Measurements from ENCODE around the gene CYGB.
A peak's percentile ranks its signal among the peaks of the same experiment; 100 is the strongest.
"Not testable (repeated sequence)": the region's sequence is repeated elsewhere in the genome, so short reads cannot be mapped to it uniquely, and the experiment has no call there.

Gene CYGB

DNA sequence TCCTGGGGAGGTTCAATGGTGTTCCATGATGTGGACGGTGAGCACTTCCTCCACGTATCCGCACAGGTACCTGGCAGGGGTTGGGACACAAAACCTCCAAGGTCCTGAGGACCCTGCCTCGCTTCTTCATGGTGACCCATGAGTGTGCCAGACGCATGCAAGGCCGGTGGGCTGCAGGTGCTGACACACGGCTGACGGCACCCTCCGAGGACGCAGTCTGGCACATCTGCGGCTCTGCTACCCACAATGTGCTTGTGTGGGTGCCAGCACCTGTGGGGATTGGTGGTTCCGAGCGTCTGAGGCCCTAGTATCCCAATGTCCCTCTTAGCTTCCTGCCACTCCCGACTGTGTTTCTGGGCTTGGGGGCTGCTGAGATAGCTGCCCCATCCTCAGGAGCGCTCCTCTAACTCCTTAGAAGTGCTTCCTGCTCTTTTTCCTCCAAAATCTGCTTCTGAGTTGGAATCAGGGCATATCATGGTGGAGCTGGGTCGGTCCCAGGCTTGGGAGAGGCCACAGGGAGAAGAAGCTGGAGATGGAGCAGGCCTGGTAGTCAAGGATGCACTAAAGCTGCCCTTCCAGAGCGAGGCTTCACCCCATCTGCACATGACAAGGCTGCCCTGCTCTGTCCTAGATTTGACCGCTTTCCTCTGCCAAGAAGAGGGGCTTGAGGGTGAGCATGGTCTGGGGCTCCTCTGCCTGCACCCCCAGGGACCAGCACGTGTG is 1.6 kb downstream of the CYGB start:
- no peak for DNase-seq

DNA sequence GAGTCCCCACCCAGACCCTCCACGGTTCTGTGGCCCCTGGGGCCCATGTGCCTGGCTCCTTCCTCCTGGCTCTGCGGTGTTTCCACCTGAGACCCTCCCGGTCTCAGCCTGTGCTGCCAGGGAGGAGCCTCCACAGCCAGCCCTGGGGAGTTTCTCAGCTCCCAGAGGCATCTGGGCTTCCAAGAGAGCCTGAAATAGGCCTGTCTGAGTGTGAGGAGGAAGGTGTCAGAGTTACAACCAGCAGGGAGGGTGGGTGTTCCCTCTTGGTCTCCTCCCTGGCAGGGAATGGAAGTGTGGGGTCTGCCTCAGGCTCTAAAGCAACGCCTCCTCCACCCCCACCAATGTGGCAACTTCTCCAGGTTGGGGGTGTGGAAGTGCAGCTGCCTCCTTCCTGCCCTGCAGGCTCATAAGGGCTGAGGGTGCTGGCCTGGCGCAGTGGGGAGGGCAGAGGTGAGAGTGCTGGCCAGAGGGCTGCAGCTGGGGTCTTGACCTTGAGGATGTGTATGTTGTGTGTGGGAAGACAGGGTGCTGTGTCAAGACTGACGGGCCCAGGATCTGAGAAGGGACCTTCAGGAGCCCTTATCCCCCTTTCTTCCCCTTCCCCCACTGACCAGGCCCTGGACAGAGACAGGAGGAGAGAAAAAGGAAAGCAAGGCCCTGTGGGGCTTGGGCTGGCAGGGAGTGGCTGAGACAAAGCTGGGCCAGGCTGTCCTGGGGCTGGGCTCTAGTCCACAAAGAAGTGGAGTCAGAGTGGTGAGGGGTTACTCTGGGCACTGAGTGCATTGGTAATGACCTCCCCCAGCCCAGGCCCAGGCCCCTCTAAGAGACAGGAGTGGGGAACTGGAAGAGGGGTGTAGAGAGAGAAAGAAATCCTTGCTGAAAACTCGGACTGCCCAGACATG is 2.4 kb downstream of the CYGB start:
- no peak for DNase-seq

DNA sequence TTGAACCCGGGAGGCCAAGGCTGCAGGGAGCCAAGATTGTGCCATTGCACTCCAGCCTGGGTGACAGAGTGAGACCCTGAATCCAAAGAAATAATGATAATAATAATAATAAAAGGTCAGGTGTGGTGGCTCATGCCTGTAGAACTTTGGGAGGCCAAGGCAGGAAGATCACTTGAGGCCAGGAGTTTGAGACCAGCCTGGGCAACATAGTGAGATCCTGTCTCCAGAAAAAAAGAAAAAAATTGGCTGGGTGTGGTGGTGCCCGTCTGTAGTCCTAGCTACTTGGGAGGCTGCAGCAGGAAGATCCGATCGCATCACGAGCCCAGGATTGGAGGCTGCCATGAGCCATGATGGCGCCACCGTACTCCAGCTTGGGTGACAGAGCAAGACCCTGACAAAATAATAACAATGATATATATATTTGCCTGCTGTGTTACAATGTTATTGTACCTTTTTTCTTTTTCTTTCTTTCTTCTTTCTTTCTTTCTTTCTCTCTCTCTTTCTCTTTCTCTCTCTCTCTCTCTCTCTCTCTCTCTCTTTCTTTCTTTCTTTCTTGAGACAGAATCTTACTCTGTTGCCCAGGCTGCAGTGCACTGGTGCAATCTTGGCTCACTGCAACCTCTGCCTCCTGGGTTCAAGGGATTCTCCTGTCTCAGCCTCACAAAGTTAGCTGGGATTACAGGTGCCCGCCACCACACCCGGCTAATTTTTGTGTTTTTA is 3.7 kb downstream of the CYGB start:
- DNase-seq = not testable (repeated sequence)

DNA sequence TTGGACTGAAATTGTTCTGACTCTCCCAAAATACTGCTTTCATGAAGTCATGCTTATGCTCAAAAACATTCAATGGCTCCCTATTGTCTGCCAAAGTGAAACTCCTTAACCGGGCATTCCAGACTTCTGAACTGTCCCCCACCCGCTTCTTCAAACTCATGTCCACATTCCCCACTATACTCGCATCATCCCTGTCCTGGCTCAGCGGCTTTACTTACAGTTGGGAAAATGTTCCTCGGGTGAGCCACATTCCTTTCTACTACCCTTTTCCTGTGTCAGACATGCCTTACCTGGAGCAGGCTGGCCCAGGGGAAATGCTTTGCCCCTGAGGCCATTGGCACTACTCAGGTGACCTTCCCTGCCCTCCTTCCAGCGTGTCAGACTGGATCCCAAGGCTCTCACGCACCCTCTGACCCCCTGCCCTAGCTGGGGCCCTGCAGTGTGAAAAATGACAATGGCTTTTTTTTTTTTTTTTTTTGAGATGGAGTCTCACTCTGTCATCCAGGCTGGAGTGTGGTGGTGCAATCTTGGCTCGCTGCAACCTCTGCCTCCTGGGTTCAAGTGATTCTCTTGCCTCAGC is 5.3 kb downstream of the CYGB start:
- DNase-seq = no peak

DNA sequence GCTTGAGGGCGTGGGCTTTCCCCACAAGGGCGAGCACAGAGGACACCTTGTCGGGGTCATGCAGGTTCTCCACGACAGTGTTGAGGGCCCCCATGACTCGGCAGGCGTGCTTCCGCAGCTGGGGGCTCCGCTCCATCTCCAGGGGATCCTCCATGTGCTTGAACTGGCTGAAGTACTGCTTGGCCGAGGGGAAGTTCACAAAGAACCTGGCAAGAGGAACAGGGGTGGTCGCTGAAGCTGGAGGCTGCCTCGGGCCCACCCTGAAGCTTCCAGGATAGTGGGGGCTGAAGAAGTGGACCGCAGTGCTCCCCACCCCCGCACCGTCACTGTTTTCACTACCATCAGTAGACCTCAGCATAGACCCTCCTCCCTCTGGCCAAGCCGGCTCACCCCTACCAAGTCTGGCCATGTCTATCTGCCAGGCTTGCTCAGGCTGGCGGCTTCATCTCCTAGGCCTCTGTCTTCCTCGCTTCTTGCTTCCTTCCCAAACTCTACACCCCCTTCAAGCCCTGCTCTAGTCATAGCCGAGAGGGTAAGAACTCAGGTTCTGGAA is 5.9 kb downstream of the CYGB start:
- DNase-seq = no peak

DNA sequence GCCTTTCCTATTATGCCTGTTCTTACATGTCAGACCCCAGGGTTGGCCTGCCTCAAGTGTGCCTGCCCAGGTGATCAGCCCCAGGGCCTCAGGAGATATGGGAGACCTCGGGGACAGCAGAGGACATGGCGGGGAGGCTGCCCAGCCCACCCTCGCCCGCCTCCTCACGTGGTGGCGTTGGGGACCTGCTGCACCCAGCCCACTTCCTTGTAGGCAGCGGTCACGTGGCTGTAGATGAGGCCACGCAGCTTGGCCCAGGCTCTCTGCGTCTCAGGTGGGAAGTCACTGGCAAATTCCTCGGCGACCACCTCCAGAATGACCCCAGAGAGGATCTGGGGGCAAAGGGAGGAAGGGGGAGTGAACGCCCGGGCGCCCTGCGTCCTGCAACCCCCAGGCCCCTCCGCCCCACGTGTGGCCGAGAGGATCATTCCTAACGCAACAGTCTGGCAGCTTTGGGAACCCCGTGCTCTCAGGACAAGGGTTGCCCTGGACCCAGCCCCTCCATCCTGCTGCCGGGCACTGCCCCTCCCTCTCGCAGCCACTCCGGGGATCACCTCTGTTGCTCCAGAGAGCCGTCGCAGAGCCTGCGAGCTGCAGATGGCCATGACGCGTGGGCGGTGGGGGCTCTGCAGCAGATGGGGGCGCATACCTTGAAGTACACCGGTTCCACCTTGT is 6.6 kb downstream of the CYGB start:
- DNase-seq = no peak

DNA sequence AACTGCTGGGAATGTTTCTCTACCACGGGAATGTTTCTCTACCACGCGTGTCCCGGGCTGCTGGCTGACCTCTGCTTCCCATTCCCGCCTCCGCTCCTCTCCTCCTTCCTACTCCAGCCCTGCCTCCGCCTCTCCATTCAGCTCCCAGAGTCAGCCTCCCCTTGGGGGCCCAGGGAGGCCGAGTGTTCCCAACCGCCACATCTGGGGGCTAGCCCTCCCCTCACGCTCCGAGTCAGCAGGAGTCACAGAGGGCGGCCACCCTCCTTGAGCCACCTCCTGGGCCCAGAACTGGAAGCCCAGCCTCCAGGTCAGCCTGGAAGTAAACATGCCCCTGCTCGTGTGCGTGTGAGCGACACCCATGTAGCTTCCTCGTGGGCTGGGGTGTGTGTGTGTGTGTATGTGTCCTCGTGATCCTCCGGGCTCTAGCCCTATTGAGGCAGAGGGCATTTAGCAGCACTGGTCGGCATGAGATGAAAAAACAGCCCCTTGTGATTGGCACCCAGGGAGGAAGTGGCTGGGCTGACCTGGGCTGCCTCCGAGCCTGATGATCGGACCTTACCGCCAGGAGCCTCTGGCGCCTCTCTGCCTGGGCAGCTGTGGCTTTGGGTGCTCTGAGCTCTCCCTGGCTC is 7.3 kb downstream of the CYGB start:
- no peak for DNase-seq

DNA sequence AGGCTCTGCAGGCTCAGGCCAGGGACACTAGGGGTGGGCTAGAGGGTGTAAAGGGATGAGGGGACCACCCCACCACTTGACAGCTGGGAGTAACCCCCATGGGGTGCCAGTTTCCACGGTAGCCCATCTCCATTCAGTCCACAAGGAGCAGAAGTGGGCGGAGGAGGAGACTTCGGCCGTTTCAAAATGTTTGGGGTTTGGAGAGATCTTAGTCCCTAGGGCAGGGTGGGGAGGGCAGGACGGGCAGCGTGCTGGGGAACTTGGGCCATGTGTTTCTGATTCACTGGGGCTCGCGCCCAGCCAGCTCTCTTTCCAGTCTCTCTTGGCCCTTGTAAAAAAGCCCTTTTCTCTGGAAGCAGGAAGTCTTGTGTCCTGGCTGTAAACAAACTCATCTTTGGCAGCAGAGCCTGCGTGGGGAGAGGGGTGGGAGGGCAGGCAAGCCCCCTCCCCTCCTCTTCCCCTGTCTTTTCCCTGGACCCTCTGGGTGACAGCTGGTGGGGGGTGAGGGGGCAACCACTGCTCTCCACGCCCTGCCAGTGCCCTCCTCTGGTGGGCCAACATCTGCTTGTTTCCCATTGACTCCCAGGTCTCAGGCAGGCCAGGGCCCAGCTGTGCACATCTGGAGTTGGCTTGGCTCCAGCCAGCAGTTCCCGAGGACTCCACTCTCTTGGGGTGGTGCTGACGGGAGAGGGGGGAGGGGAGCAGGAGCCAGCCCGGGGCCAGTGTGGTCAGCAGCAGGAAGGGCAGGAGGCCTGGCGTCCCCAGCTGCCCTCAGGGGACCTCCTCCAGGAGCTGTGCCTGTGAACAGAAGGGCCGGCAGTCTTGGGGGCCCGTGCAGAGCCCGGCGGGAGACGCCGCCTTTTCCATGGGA is 8.1 kb downstream of the CYGB start:
- no peak for DNase-seq

DNA sequence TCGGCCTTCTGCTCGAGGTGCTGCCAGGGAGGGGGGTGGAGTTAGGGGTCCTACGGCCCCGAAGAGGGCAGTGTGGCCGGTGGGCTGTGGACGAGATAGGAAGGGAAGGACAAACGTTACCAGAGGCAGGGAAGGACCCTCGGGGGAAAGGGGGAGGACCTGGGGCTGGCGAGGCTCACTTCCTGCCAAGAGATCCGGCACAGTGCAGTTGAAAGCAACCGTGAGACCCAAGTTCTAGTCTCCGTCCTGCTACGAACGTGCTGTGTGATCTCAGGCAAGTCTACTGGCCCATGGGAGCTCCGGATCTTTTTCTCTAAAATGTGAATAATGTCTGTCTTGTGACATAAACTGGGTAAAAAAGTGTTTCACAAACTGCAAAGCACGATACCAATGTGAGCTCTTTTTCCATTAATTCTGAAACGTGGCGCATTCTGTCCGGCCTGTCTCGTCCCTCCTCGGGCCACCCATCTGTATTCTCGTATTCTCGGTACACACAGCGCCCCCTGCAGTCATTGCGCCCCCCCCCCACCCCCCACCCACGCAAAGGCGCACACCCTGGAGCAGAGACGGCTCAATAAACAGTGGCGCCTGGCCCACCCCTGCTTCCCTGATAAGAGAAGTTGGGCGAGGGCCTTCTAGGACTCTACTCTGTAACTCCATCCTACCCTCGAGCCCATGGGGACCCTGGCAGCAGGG is 8.8 kb downstream of the CYGB start:
- DNase-seq = no peak

DNA sequence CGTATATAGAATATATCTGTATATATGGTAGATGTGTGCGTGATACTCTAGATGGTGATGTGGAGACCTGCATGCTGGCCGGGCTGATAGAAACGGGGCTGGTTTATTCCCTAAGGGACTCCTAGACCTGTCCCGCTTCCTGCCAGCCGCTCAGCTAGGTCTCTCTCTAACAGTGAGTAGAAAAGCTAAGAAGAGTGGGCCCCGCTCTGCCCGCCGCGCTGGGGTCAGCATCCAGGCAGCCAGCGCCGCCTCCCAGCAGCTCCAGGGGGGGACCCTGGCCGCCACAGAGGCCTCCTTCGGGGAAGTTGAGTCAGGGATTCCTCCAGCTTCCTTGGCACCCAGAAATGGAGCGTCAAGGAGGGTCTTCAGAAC is 9.4 kb downstream of the CYGB start:
- no peak for DNase-seq

DNA sequence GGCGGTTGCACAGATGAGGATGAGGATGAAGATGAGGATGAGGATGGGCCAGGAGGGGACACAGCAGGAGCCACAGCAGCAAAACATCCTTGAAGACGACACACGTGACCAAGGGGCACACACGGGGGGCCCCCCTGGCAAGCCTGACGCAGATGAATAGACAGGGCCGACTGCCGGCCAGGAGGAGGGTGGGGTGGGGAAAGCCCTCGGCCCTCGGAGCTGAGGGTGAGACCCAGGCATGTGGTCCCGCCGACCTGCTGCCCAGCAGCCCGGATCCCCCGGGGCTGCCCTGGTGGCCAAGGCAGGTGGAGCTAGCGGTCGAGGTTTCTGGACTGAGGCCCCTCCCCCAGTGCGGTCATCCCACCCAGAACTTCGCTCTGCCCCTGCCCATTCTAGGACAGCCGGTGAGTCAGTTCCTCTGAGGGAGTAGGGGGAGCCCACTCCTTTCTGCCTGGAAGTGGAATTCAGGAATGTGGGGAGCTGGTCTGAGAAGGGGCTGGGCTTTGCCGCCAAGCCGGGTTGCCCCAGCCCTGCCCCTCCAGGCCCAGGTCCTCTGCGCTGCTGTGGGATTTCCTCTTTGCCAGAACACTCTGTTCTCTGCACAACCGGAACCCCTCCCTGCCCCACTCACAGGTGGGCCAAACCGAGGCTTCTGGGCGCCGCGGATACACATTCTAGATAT is 9.9 kb downstream of the CYGB start:
- no peak for DNase-seq

DNA sequence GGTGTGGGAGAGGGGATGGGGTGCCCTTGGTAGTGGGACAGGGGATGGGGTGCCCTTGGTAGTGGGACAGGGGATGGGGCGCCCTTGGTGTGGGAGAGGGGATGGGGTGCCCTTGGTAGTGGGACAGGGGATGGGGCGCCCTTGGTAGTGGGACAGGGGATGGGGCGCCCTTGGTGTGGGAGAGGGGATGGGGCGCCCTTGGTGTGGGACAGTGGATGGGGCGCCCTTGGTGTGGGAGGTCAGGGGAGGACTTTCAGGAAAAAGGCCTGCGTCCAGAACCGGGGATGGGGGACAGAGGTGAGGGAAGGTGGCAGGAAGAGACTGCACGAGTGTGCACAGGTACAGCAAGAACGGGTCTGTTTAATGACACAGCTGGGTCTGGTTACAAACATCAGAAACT is 10.5 kb downstream of the CYGB start:
- not testable (repeated sequence) for DNase-seq

DNA sequence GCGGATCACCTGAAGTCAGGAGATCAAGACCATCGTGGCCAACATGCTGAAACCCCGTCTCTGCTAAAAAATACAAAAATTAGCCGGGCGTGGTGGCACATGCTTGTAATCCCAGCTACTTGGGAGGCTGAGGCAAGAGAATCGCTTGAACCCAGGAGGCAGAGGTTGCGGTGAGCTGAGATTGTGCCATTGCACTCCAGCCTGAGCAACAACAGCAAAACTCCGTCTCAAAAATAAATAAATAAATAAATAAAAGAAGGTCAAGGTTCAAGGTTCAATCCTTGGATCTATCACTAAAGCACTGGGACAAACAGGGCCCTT is 12.0 kb downstream of the CYGB start:
- DNase-seq = not testable (repeated sequence)

DNA sequence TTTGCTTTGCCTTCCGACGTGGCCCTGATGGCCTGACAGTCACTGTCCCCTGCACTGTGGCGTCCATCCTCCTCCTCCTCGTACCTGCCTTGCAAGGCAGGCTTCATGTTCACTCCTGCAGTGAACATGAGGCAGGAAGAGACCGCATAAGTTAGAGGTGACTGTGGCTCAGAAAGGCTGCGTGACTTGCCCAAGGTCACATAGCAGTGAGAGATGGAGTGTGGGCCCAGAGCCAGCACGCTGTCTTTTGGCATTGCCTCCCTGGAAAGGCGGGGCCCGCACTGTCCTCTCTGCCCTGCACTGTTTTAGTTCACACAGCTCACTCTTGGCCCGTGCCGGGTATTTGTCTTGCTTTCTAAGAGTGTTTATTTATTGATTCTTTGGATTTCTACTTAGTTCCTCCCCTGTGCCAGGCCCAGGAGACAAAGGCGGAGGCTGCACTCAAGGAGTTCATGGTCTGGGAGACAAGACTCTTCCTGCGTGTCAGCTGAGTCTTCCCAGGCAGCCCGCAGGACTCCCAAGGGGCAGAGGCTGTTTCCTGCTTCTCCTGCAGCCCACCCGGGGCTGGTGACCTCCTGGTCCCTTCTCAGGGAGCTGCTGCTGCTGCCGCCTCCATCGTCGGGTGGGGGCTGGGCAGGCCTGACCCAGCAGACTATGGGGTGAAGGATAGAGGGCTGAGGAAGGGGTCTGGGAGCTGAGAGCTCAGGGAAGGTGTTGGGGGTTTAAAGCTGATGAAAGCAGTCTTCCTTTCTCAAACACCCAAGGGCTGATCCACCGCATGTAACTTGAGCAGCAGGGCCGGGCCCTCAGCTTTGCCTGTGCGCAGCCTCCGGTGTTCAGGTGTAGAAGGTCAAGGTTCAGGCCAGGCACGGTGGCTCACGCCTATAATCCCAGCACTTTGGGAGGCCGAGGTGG is 12.7 kb downstream of the CYGB start:
- DNase-seq = no peak

DNA sequence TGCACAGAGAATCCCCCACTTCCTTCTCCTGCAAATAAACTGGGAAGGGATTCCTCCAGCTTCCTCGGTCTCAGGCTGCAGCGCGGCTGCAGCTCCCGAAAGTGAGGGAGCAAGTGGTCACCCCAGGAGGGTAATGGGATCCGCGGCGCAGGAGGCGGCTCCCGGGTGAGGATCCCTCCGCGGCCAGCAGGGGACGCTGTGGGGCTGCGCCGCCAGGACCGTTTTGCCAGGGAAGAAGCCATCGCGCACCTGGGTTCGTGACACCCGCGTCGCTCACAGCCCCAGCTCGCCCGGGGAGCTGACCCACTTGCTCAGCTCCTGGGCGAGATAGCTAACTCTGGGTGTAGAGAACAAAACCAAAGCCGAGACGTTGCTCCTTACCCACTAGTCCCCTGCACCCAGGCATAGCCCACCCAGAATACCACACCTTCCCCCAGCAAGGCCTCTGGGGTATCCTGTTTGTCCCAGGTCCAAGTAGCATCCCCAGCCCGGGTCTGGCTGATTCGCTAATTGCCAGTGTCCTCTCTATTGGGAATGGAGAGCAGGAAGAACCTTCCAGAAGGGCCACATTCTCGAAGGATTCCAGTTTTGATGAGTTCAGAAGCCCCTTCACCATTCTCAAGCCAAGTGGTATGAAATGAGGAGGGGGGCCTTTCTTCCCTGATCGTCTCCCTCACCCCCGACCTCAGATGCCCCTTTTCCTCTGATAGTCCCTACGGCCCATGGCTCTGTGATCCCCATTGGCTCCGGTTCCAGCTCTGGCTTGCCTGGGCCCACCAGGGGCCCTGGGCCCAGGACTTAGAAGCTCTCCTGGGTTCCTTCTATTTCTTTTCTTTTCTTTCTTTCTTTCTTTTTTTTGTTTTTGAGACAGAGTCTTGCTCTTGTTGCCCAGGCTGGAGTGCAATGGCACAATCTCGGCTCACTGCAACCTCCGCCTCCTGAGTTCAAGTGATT is 14.1 kb downstream of the CYGB start:
- DNase-seq = peak in 1 of 2 experiments; percentile 53

DNA sequence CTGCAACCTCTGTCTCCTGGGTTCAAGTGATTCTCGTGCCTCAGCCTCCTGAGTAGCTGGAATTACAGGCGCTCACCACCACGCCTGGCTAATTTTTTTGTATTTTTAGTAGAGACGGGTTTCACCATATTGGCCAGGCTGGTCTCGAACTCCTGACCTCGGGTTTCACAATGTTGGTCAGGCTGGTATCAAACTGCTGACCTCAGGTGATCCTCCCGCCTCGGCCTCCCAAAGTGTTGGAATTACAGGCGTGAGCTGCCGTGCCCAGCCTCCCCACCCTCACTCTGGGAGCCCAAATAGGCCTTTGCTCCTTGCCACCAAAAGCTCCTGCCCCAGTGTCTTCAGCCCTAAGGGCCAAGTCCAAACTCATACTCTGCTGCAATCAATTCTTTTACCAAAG is 15.8 kb downstream of the CYGB start:
- DNase-seq = not testable (repeated sequence)

DNA sequence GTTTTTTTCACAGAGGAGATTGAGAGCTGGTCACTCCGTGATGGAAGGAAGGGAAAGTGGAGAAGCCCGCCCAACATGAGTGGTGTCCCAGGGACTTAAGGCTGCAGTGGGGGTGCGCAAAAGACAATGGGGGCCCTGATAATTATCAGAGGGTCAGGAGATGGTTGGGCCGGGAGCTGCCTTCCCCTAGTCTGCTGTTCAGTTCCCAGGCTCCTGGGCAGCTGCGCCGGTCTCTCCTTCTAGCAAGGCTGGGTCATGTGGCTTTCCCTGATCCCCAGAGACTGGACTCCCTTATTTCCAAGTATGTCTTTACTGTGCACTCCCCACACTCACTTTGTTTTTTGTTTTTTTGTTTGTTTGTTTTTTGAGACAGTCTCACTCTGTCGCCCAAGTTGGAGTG is 16.2 kb downstream of the CYGB start:
- DNase-seq = no peak
